ENCODE data around the gene CHRNA4. TPM values are rescaled to one million over a fixed set of nuclear protein-coding genes. Genes with fewer than 3 reads are reported as not detected.

Gene CHRNA4
- total and polyA plus RNA-seq, 2 of the 13 experiments (the other 11 are each of a cell fraction or from before 2014, with no cell fraction given): not detected

DNA sequence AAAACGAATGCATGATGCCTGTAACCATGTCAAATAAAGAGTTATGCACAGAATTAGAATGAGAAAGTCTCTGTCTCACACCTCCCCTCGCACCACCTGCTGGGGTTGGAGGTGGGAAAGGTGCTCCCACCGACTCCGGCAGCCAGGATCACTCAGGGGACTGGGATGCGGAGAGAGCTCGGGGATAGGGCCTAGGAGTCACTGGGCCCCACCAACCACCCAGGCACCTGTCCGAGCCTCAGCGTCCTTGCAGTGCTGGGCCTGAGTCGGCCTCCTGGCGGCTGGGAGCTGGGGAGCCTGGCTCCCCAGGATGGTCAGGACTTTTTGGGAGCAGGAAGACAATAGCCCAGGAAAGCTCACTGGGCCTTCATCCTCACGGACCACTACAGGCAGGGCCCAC lies 22.4 kb upstream of the CHRNA4 start:
- Histone ChIP-seq H3K27me3 (ENCODE audit: control insufficient read depth in 1 of 2, insufficient read depth in 2 of 2, low read length in 2 of 2) (peaks cover 8 to 31% of the 10 kb centered on the region in 2 experiments; a peak in 3 of 5 replicates), H3K79me2 (ENCODE audit: insufficient read depth, low read length) (no peaks in the 10 kb centered on the region), H3K27ac (ENCODE audit: extremely low read length, insufficient read depth, low read length) (no peak overlapping the region), H4K20me1 (ENCODE audit: insufficient read depth, low read length) (peaks cover 11% of the 10 kb centered on the region; the same call in 1 of the 2 replicates), H3K4me1 (ENCODE audit: insufficient read depth, low read length) (no peaks in the 10 kb centered on the region), H3K9me3 (ENCODE audit: low read length) (peaks cover 29% of the 10 kb centered on the region), H3K36me3 (replicated peaks in 1 of 2; ENCODE audit: control insufficient read depth in 1 of 2, insufficient read depth in 2 of 2, low read length in 2 of 2) (no peaks in the 10 kb centered on the region), H2AFZ (ENCODE audit: low read length) (no peak overlapping the region), H3K4me2 (ENCODE audit: low read depth, low read length) (no peak overlapping the region), H3K9ac (ENCODE audit: insufficient read depth, low read depth, low read length) (no peak overlapping the region), H3K4me3 (replicated peaks in 1 of 3; ENCODE audit: insufficient read depth in 1 of 3, low read depth in 2 of 3, low read length in 3 of 3) (no peak overlapping the region)
- POLR2A ChIA-PET: no interaction called here
- intact Hi-C loops (cut with micrococcal nuclease; ENCODE audit: unreplicated experiment) (no loop called here), in situ Hi-C loops (cut with HindIII; ENCODE audit: extremely low pct_ligation_motif_present, low pct_unique_long_range_greater_than_20kb) (loop anchor here (5.0 kb wide), 1 partner anchor 76 kb away; no protein-coding TSS in a partner anchor)
- FAIRE-seq: no peak
- no peak for DNase-seq (ENCODE audit: low spot score)
- CTCF ChIA-PET (ENCODE audit: low intra/inter-chr PET ratio, low total read pairs): interaction anchor here (3.8 kb wide), 1 partner anchor 73 kb away, joined by 69 read pairs; no protein-coding TSS in a partner anchor
- no peak for ATAC-seq
- 20% methylated on average over 11 of the region's 11 CpGs for WGBS (ENCODE audit: low lambda C conversion rate)
- TF ChIP-seq RFXANK (CRISPR knock-in tag; IDR thresholded peaks at IDR 0.05): no peak
- no peak for TF ChIP-seq DDIT3 (CRISPR knock-in tag; IDR thresholded peaks at IDR 0.05)
- TF ChIP-seq IRF2 (CRISPR knock-in tag; IDR thresholded peaks at IDR 0.05): no peak
- no peak for TF ChIP-seq ZNF687 (CRISPR knock-in tag; IDR thresholded peaks at IDR 0.05)
- no peak for TF ChIP-seq SOX5 (CRISPR knock-in tag; IDR thresholded peaks at IDR 0.05; ENCODE audit: borderline replicate concordance)
- no TSS peak for BruUV-seq (replicated peaks)
